ENCODE measurements around the gene NOS1AP. TPM values are rescaled to one million over a fixed set of nuclear protein-coding genes. Genes with fewer than 3 reads are reported as not detected.

The NOS1AP gene
- total RNA-seq, 4 donors from 2014 or later, result 0.31 to 12.7 (median 1.7) TPM

GRCh38 chr1:162248854-162249535, 179.5 kb downstream of the NOS1AP start:
- intact Hi-C loops (cut with DNase I), result no loop called here

GRCh38 chr1:162250004-162250730, 180.7 kb downstream of the NOS1AP start:
- Histone ChIP-seq H3K9me3 (no peaks in the 10 kb centered on the region), H3K27me3 (no peaks in the 10 kb centered on the region), H3K4me1 (no peaks in the 10 kb centered on the region), H3K4me3 (no peak overlapping the region), H3K36me3 (no peaks in the 10 kb centered on the region), H3K27ac (no peak overlapping the region)
- DNase-seq, result no peak
- TF ChIP-seq POLR2A (IDR thresholded peaks at IDR 0.05) (no peak), CTCF (IDR thresholded peaks at IDR 0.05) (no peak)
- WGBS, 2 donors, result 67 to 76% methylated on average over 2 of the region's 2 CpGs
- intact Hi-C loops (cut with DNase I), result no loop called here

More at GRCh38 chr1:162248854-162249535, 179.5 kb downstream of the NOS1AP start:
- Histone ChIP-seq H3K4me3 (no peak overlapping the region), H3K27ac (no peak overlapping the region), H3K9me3 (no peaks in the 10 kb centered on the region), H3K4me1 (no peaks in the 10 kb centered on the region), H3K27me3 (no peaks in the 10 kb centered on the region), H3K36me3 (no peaks in the 10 kb centered on the region)
- TF ChIP-seq POLR2A (IDR thresholded peaks at IDR 0.05), result no peak
- no peak for TF ChIP-seq CTCF (IDR thresholded peaks at IDR 0.05)
- WGBS, 2 donors, result 71 to 79% methylated on average over 3 of the region's 3 CpGs
- DNase-seq, result no peak

DNA sequence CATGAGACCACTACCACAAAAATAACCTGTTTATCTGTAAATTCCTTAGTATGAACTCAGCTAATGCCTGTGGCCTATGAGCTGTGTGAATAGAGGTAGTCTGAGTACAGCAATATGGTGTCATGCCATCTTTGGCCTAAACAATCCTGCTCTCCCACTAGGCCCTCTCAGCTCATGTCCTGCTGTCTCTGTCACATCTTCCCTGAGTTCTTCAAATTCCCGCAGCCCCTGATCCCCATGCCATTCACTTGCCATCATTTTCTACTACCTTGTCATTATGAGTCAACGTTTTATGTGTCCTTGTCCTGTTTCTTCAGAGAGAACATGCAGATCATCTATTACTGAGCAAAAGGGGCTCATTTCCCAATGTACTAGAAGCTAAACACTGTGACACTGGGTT, 181.6 kb downstream of the NOS1AP start:
- TF ChIP-seq POLR2A (IDR thresholded peaks at IDR 0.05), result no peak
- TF ChIP-seq CTCF (IDR thresholded peaks at IDR 0.05), result no peak
- Histone ChIP-seq H3K27ac (no peak overlapping the region), H3K9me3 (no peaks in the 10 kb centered on the region), H3K27me3 (no peaks in the 10 kb centered on the region), H3K4me3 (no peak overlapping the region), H3K4me1 (no peaks in the 10 kb centered on the region), H3K36me3 (no peaks in the 10 kb centered on the region)
- intact Hi-C loops (cut with DNase I), result no loop called here
- DNase-seq, result no peak
- 69 to 87% methylated on average over 2 of the region's 2 CpGs for WGBS, 2 donors

GRCh38 chr1:162252214-162252613, 182.7 kb downstream of the NOS1AP start:
- Histone ChIP-seq H3K4me3 (no peak overlapping the region), H3K4me1 (no peaks in the 10 kb centered on the region), H3K36me3 (no peaks in the 10 kb centered on the region), H3K9me3 (no peaks in the 10 kb centered on the region), H3K27me3 (no peaks in the 10 kb centered on the region), H3K27ac (no peak overlapping the region)
- intact Hi-C loops (cut with DNase I), result no loop called here
- 67 to 100% methylated on average over 2 of the region's 2 CpGs for WGBS, 2 donors
- DNase-seq, result no peak
- no peak for TF ChIP-seq CTCF (IDR thresholded peaks at IDR 0.05)
- no peak for TF ChIP-seq POLR2A (IDR thresholded peaks at IDR 0.05)

- H3K4me3 ChIP-seq, result no peak overlapping the region
- no peaks in the 10 kb centered on the region for H3K4me1 ChIP-seq
- DNase-seq, result no peak
- H3K27ac ChIP-seq, result no peak overlapping the region
- no peaks in the 10 kb centered on the region for H3K9me3 ChIP-seq
- 79 to 89% methylated on average over 3 of the region's 3 CpGs for WGBS, 2 donors
- TF ChIP-seq CTCF (IDR thresholded peaks at IDR 0.05) (no peak), POLR2A (IDR thresholded peaks at IDR 0.05) (no peak)
- no peaks in the 10 kb centered on the region for H3K27me3 ChIP-seq
- H3K36me3 ChIP-seq, result no peaks in the 10 kb centered on the region
- intact Hi-C loops (cut with DNase I), result no loop called here
These were observed 184.3 kb downstream of the NOS1AP start for GRCh38 chr1:162253790-162254189.
